Central memory CD8-positive, alpha-beta T cell (primary cell): Measurements from ENCODE around the gene TAAR1.
"Not testable (repeated sequence)": the region's sequence is repeated elsewhere in the genome, so short reads cannot be mapped to it uniquely, and the experiment has no call there.

Source experiments
- ATAC-seq: fragments of 150-1000 bp; cut with Tn5 transposase; replicated peaks from 2 replicates; pipeline ENCODE4 v1.10.0; 2022; ENCODE audit warnings: mild to moderate bottlenecking, moderate FRiP score, moderate number of reproducible peaks; ENCODE audit not compliant: poor library complexity, severe bottlenecking; ENCODE audit errors: extremely low read depth
- DNase-seq, 2 donors: peaks; one replicate each; pipeline ENCODE4 v3.0.0; 2021; ENCODE audit warnings: low spot score in 2 of 2
- H3K27ac Mint-ChIP-seq: one replicate; pipeline ENCODE4 v1.8.0; 2022; ENCODE audit warnings: low read depth, mild to moderate bottlenecking, moderate library complexity, mixed read lengths
- H3K27me3 Mint-ChIP-seq: one replicate; pipeline ENCODE4 v1.8.0; 2022; ENCODE audit warnings: mixed read lengths
- H3K36me3 Mint-ChIP-seq: one replicate; pipeline ENCODE4 v1.8.0; 2022; ENCODE audit warnings: mild to moderate bottlenecking, moderate library complexity, mixed read lengths; ENCODE audit not compliant: insufficient read depth
- H3K4me1 Mint-ChIP-seq: one replicate; pipeline ENCODE4 v1.8.0; 2022; ENCODE audit warnings: mixed read lengths
- H3K4me3 Mint-ChIP-seq: one replicate; pipeline ENCODE4 v1.8.0; 2022; ENCODE audit warnings: mild to moderate bottlenecking, moderate library complexity, mixed read lengths
- H3K9me3 Mint-ChIP-seq: one replicate; pipeline ENCODE4 v1.8.0; 2022; ENCODE audit warnings: mixed read lengths

The TAAR1 gene

GRCh38 chr6:132683543-132683942 lies 24.6 kb upstream of the TAAR1 start:
- no peak for ATAC-seq
- H3K27ac Mint-ChIP-seq: no peak overlapping the region
- no peak for DNase-seq
- no peaks in the 10 kb centered on the region for H3K36me3 Mint-ChIP-seq
- H3K27me3 Mint-ChIP-seq: peaks cover 45% of the 10 kb centered on the region
- no peak overlapping the region for H3K4me3 Mint-ChIP-seq
- no peaks in the 10 kb centered on the region for H3K9me3 Mint-ChIP-seq
- H3K4me1 Mint-ChIP-seq: no peaks in the 10 kb centered on the region

- H3K27me3 Mint-ChIP-seq: peaks cover 25% of the 10 kb centered on the region
- not testable (repeated sequence) for H3K9me3 Mint-ChIP-seq, ATAC-seq, H3K36me3 Mint-ChIP-seq, DNase-seq, H3K4me1 Mint-ChIP-seq, H3K27ac Mint-ChIP-seq, H3K4me3 Mint-ChIP-seq
Observed at GRCh38 chr6:132679094-132679493, 20.1 kb upstream of the TAAR1 start.

- no peaks in the 10 kb centered on the region for H3K9me3 Mint-ChIP-seq
- H3K4me1 Mint-ChIP-seq: no peaks in the 10 kb centered on the region
- peaks cover 18% of the 10 kb centered on the region for H3K27me3 Mint-ChIP-seq
- H3K4me3 Mint-ChIP-seq: no peak overlapping the region
- no peaks in the 10 kb centered on the region for H3K36me3 Mint-ChIP-seq
- H3K27ac Mint-ChIP-seq: no peak overlapping the region
- ATAC-seq (no peak), DNase-seq (no peak)
Observed at GRCh38 chr6:132675749-132676148, 16.8 kb upstream of the TAAR1 start.

GRCh38 chr6:132675002-132675401 lies 16.0 kb upstream of the TAAR1 start:
- Mint-ChIP-seq H3K4me3 (no peak overlapping the region), H3K4me1 (no peaks in the 10 kb centered on the region), H3K36me3 (no peaks in the 10 kb centered on the region), H3K9me3 (no peaks in the 10 kb centered on the region), H3K27me3 (peaks cover 18% of the 10 kb centered on the region), H3K27ac (no peak overlapping the region)
- ATAC-seq: no peak
- no peak for DNase-seq

- H3K27ac Mint-ChIP-seq: no peak overlapping the region
- no peak overlapping the region for H3K4me3 Mint-ChIP-seq
- DNase-seq (no peak), ATAC-seq (no peak)
- H3K9me3 Mint-ChIP-seq: no peaks in the 10 kb centered on the region
- peaks cover 4% of the 10 kb centered on the region for H3K4me1 Mint-ChIP-seq
- H3K36me3 Mint-ChIP-seq: no peaks in the 10 kb centered on the region
- H3K27me3 Mint-ChIP-seq: peaks cover 7% of the 10 kb centered on the region
Observed at GRCh38 chr6:132673376-132674094, 14.6 kb upstream of the TAAR1 start.

GRCh38 chr6:132671295-132671694 lies 12.3 kb upstream of the TAAR1 start:
- H3K9me3 Mint-ChIP-seq: no peaks in the 10 kb centered on the region
- H3K4me3 Mint-ChIP-seq: no peak overlapping the region
- peaks cover 4% of the 10 kb centered on the region for H3K4me1 Mint-ChIP-seq
- H3K27ac Mint-ChIP-seq: no peak overlapping the region
- no peaks in the 10 kb centered on the region for H3K27me3 Mint-ChIP-seq
- no peaks in the 10 kb centered on the region for H3K36me3 Mint-ChIP-seq
- no peak for ATAC-seq
- DNase-seq: no peak

GRCh38 chr6:132669690-132670291 lies 10.8 kb upstream of the TAAR1 start:
- ATAC-seq (peak; percentile 28), DNase-seq (no peak)
- Mint-ChIP-seq H3K27ac (no peak overlapping the region), H3K9me3 (no peaks in the 10 kb centered on the region), H3K4me1 (peaks cover 4% of the 10 kb centered on the region), H3K36me3 (no peaks in the 10 kb centered on the region), H3K27me3 (no peaks in the 10 kb centered on the region), H3K4me3 (no peak overlapping the region)

GRCh38 chr6:132666118-132666517 lies 7.1 kb upstream of the TAAR1 start:
- H3K4me1 Mint-ChIP-seq: peaks cover 4% of the 10 kb centered on the region
- ATAC-seq (no peak), DNase-seq (no peak)
- H3K36me3 Mint-ChIP-seq: no peaks in the 10 kb centered on the region
- H3K4me3 Mint-ChIP-seq: no peak overlapping the region
- H3K9me3 Mint-ChIP-seq: no peaks in the 10 kb centered on the region
- no peak overlapping the region for H3K27ac Mint-ChIP-seq
- H3K27me3 Mint-ChIP-seq: no peaks in the 10 kb centered on the region

GRCh38 chr6:132664309-132665034 lies 5.5 kb upstream of the TAAR1 start:
- H3K27me3 Mint-ChIP-seq: no peaks in the 10 kb centered on the region
- DNase-seq (no peak), ATAC-seq (no peak)
- no peaks in the 10 kb centered on the region for H3K36me3 Mint-ChIP-seq
- no peaks in the 10 kb centered on the region for H3K9me3 Mint-ChIP-seq
- no peaks in the 10 kb centered on the region for H3K4me1 Mint-ChIP-seq
- H3K4me3 Mint-ChIP-seq: no peak overlapping the region
- no peak overlapping the region for H3K27ac Mint-ChIP-seq

- no peak for ATAC-seq
- no peaks in the 10 kb centered on the region for H3K36me3 Mint-ChIP-seq
- no peaks in the 10 kb centered on the region for H3K9me3 Mint-ChIP-seq
- DNase-seq: no peak
- H3K4me3 Mint-ChIP-seq: no peak overlapping the region
- H3K27me3 Mint-ChIP-seq: no peaks in the 10 kb centered on the region
- no peaks in the 10 kb centered on the region for H3K4me1 Mint-ChIP-seq
- H3K27ac Mint-ChIP-seq: no peak overlapping the region
Observed at GRCh38 chr6:132663661-132664060, 4.7 kb upstream of the TAAR1 start.

- Mint-ChIP-seq H3K36me3 (no peaks in the 10 kb centered on the region), H3K4me1 (no peaks in the 10 kb centered on the region), H3K9me3 (no peaks in the 10 kb centered on the region), H3K27me3 (no peaks in the 10 kb centered on the region), H3K4me3 (no peak overlapping the region), H3K27ac (no peak overlapping the region)
- no peak for ATAC-seq
- no peak for DNase-seq
Observed at GRCh38 chr6:132661906-132662305, 2.9 kb upstream of the TAAR1 start.

- H3K27me3 Mint-ChIP-seq: no peaks in the 10 kb centered on the region
- H3K36me3 Mint-ChIP-seq: no peaks in the 10 kb centered on the region
- no peak overlapping the region for H3K4me3 Mint-ChIP-seq
- no peaks in the 10 kb centered on the region for H3K9me3 Mint-ChIP-seq
- no peak for DNase-seq
- ATAC-seq: no peak
- H3K27ac Mint-ChIP-seq: no peak overlapping the region
- H3K4me1 Mint-ChIP-seq: peaks cover 6% of the 10 kb centered on the region
Observed at GRCh38 chr6:132651062-132651461, 7.9 kb downstream of the TAAR1 start.

GRCh38 chr6:132650429-132650828 lies 8.6 kb downstream of the TAAR1 start:
- Mint-ChIP-seq H3K27ac (no peak overlapping the region), H3K9me3 (no peaks in the 10 kb centered on the region), H3K27me3 (no peaks in the 10 kb centered on the region), H3K4me3 (no peak overlapping the region), H3K4me1 (peaks cover 6% of the 10 kb centered on the region), H3K36me3 (no peaks in the 10 kb centered on the region)
- ATAC-seq: no peak
- DNase-seq: no peak
